H1 (cell line): ENCODE results near the gene TENT5A. TPM values are rescaled to one million over a fixed set of nuclear protein-coding genes. Genes with fewer than 3 reads are reported as not detected.

Experiments used
- CTCF ChIA-PET: fragments of 300-600 bp; sonication (Branson Sonifier 250); formaldehyde crosslinking; loops from one replicate; lab custom pipeline; 2021; ENCODE audit not compliant: partially characterized antibody; lab: Charles Lee
- POLR2A ChIA-PET: fragments of 300-600 bp; sonication (Branson Sonifier 250); formaldehyde crosslinking; loops from one replicate; lab custom pipeline; 2021; ENCODE audit warnings: inconsistent platforms; ENCODE audit not compliant: partially characterized antibody; lab: Charles Lee
- DNase-seq, 2 experiments: peaks; one replicate each; pipeline versions ENCODE4 v3.0.0 to v3.0.0-alpha.2; 2010 to 2022; ENCODE audit warnings: low spot score in 2 of 2, low read depth in 1 of 2, mixed read lengths in 1 of 2
- FAIRE-seq: peaks from 2 replicates; lab custom pipeline; 2011; peaks lifted over from hg19 to GRCh38; lab: Jason Lieb, UNC
- H2AFZ ChIP-seq: 2 replicates; pipeline ENCODE4 v1.8.1; 2012; ENCODE audit warnings: low read length, inconsistent platforms
- H2AK5ac ChIP-seq: 2 replicates; pipeline ENCODE4 v1.6.1; 2013; ENCODE audit warnings: low read depth, low read length
- H2BK120ac ChIP-seq: replicated peaks from 2 replicates; pipeline ENCODE3; 2013; ENCODE audit warnings: low read depth, low read length, inconsistent platforms
- H2BK12ac ChIP-seq: 2 replicates; pipeline ENCODE4 v1.6.1; 2013; ENCODE audit warnings: low read depth, low read length
- H2BK15ac ChIP-seq: 2 replicates; pipeline ENCODE4 v1.6.1; 2013; ENCODE audit warnings: low read length
- H2BK20ac ChIP-seq: 2 replicates; pipeline ENCODE4 v1.6.1; 2013; ENCODE audit warnings: low read length
- H2BK5ac ChIP-seq: 2 replicates; pipeline ENCODE4 v1.6.1; 2013; ENCODE audit warnings: low read depth, low read length
- H3K14ac ChIP-seq: 2 replicates; pipeline ENCODE4 v1.6.1; 2013; ENCODE audit warnings: inconsistent platforms; ENCODE audit not compliant: insufficient read length
- H3K18ac ChIP-seq: 2 replicates; pipeline ENCODE4 v1.6.1; 2013; ENCODE audit warnings: low read length; ENCODE audit errors: extremely low read depth
- H3K23ac ChIP-seq: 2 replicates; pipeline ENCODE4 v1.6.1; 2013; ENCODE audit warnings: inconsistent platforms; ENCODE audit not compliant: insufficient read length
- H3K23me2 ChIP-seq: 2 replicates; pipeline ENCODE4 v1.6.1; 2013; ENCODE audit warnings: low read depth, low read length
- H3K27ac ChIP-seq: 2 replicates; pipeline ENCODE4 v1.6.1; 2011; ENCODE audit warnings: low read depth, low read length, inconsistent platforms
- H3K27me3 ChIP-seq, 4 experiments: replicated peaks in 1 of 4; 1 replicate in 1 of 4; 2 replicates in 3 of 4; pipeline versions ENCODE4 v1.6.1 to v1.8.1; 2011 to 2013; ENCODE audit warnings: low read length in 3 of 4, mild to moderate bottlenecking in 3 of 4, inconsistent platforms in 2 of 4, mixed read lengths in 2 of 4, moderate library complexity in 1 of 4; ENCODE audit not compliant: control insufficient read depth in 3 of 4, insufficient read depth in 3 of 4; ENCODE audit errors: extremely low read depth in 1 of 4
- H3K36me3 ChIP-seq, 4 experiments: 2 replicates each; pipeline versions ENCODE4 v1.6.1 to v1.8.1; 2011 to 2013; ENCODE audit warnings: mild to moderate bottlenecking in 4 of 4, low read length in 3 of 4, moderate library complexity in 2 of 4, control low read depth in 1 of 4, inconsistent platforms in 1 of 4; ENCODE audit not compliant: insufficient read depth in 4 of 4, control insufficient read depth in 2 of 4
- H3K4ac ChIP-seq: replicated peaks from 2 replicates; pipeline ENCODE3; 2013; ENCODE audit warnings: low read length, low read depth, mixed read lengths, inconsistent platforms; ENCODE audit not compliant: insufficient read length
- H3K4me1 ChIP-seq, 4 experiments: replicated peaks in 1 of 4; 1 replicate in 1 of 4; 2 replicates in 3 of 4; pipeline versions ENCODE4 v1.6.1 to v1.8.1; 2011 to 2013; ENCODE audit warnings: low read length in 3 of 4, inconsistent platforms in 2 of 4, mixed read lengths in 1 of 4; ENCODE audit not compliant: insufficient read depth in 4 of 4, control insufficient read depth in 3 of 4
- H3K4me2 ChIP-seq, 2 experiments: 2 replicates each; pipeline versions ENCODE4 v1.6.1 to v1.8.1; 2011 to 2013; ENCODE audit warnings: low read depth in 2 of 2, low read length in 2 of 2, control low read depth in 1 of 2, inconsistent platforms in 1 of 2, mild to moderate bottlenecking in 1 of 2; ENCODE audit not compliant: insufficient read depth in 1 of 2
- H3K4me3 ChIP-seq, 4 experiments: fragments of 200-600, 300-600 bp in 1 of 4; sonication (generic), shearing (Covaris generic), sonication (Bioruptor Twin) in 1 of 4; 2 replicates each; pipeline versions ENCODE4 v1.5.1 to v1.8.1; 2011 to 2016; ENCODE audit warnings: low read length in 4 of 4, low read depth in 3 of 4, control low read depth in 2 of 4, inconsistent platforms in 2 of 4, mild to moderate bottlenecking in 2 of 4, mixed read lengths in 1 of 4, moderate library complexity in 1 of 4; ENCODE audit not compliant: insufficient read depth in 2 of 4; ENCODE audit errors: extremely low read depth in 1 of 4
- H3K56ac ChIP-seq: replicated peaks from 2 replicates; pipeline ENCODE3; 2013; ENCODE audit warnings: low read depth, mild to moderate bottlenecking, mixed read lengths, low read length, inconsistent platforms; ENCODE audit not compliant: insufficient read length
- H3K79me1 ChIP-seq: 2 replicates; pipeline ENCODE4 v1.6.1; 2013; ENCODE audit warnings: low read depth, low read length, control low read depth
- H3K79me2 ChIP-seq, 2 experiments: 2 replicates each; pipeline versions ENCODE4 v1.6.1 to v1.8.1; 2012 to 2013; ENCODE audit warnings: low read length in 2 of 2, mild to moderate bottlenecking in 2 of 2, inconsistent platforms in 1 of 2; ENCODE audit not compliant: insufficient read depth in 2 of 2, control insufficient read depth in 1 of 2
- H3K9ac ChIP-seq, 4 experiments: replicated peaks in 1 of 4; 1 replicate in 1 of 4; 2 replicates in 3 of 4; pipeline versions ENCODE4 v1.6.1 to v1.8.1; 2011 to 2013; ENCODE audit warnings: low read depth in 3 of 4, low read length in 3 of 4, control low read depth in 2 of 4, mild to moderate bottlenecking in 2 of 4, moderate library complexity in 2 of 4, inconsistent platforms in 1 of 4; ENCODE audit errors: extremely low read depth in 1 of 4
- H3K9me3 ChIP-seq, 2 experiments: 2 replicates each; pipeline versions ENCODE4 v1.6.1 to v1.8.1; 2012 to 2013; ENCODE audit warnings: mild to moderate bottlenecking in 2 of 2, moderate library complexity in 2 of 2, control low read depth in 1 of 2, inconsistent platforms in 1 of 2, low read depth in 1 of 2, low read length in 1 of 2, mixed read lengths in 1 of 2; ENCODE audit not compliant: insufficient read depth in 2 of 2
- H4K20me1 ChIP-seq, 2 experiments: replicated peaks in 1 of 2; 2 replicates each; pipeline versions ENCODE3 to v1.8.1; 2011 to 2013; ENCODE audit warnings: inconsistent platforms in 2 of 2, low read length in 2 of 2, mild to moderate bottlenecking in 1 of 2; ENCODE audit not compliant: insufficient read depth in 2 of 2, control insufficient read depth in 1 of 2
- H4K5ac ChIP-seq: 2 replicates; pipeline ENCODE4 v1.6.1; 2013; ENCODE audit warnings: low read length, low read depth, mixed read lengths, inconsistent platforms; ENCODE audit not compliant: insufficient read length
- H4K8ac ChIP-seq: 2 replicates; pipeline ENCODE4 v1.8.0; 2013; ENCODE audit warnings: mild to moderate bottlenecking, moderate library complexity, low read length, inconsistent platforms; ENCODE audit not compliant: insufficient read depth; ENCODE audit errors: extremely low read depth
- H4K91ac ChIP-seq: replicated peaks from 2 replicates; pipeline ENCODE3; 2013; ENCODE audit warnings: low read length, mixed read lengths, inconsistent platforms; ENCODE audit not compliant: insufficient read length
- JUN ChIP-seq: IDR thresholded peaks from 2 replicates; pipeline ENCODE4 v1.6.1; 2011; ENCODE audit warnings: low read depth, mild to moderate bottlenecking, improper control_type of control experiment, low read length
- SIN3A ChIP-seq, 2 experiments: IDR thresholded peaks in 1 of 2; conservative IDR thresholded peaks in 1 of 2; 2 replicates each; pipeline ENCODE4 v1.6.1; 2011 to 2012; ENCODE audit warnings: low read length in 2 of 2, improper control_type of control experiment in 1 of 2, low read depth in 1 of 2, mild to moderate bottlenecking in 1 of 2
- SIX5 ChIP-seq: IDR thresholded peaks from 2 replicates; pipeline ENCODE4 v1.6.1; 2011; ENCODE audit warnings: mild to moderate bottlenecking, low read depth, low read length
- SP1 ChIP-seq: IDR thresholded peaks from 2 replicates; pipeline ENCODE4 v1.6.1; 2011; ENCODE audit warnings: low read depth, low read length
- WGBS, 2 experiments: shearing (Covaris generic) in 1 of 2; methylation state at CpG; one replicate each; pipeline versions ENCODE4 v1.1.6 to v1.1.7; 2013 to 2015; ENCODE audit warnings: low lambda C conversion rate in 2 of 2, mixed read lengths in 2 of 2, inconsistent platforms in 1 of 2, low coverage in 1 of 2, missing lambda C conversion rate in 1 of 2; ENCODE audit not compliant: insufficient replicate concordance in 2 of 2, insufficient coverage in 1 of 2, insufficient read length in 1 of 2; ENCODE audit errors: extremely low coverage in 1 of 2, missing lambda C conversion rate in 1 of 2; 5-methylcytosine and 5-hydroxymethylcytosine counted together
- polyA plus RNA-seq, 7 experiments: library from polyadenylated mRNA; depleted of rRNA in 3 of 7; stranded (reverse) in 5 of 7; unstranded in 2 of 7; fragments of >200 nt in 5 of 7; fragments of 200-250 nt in 2 of 7; gene quantifications; 1 replicate in 5 of 7; 2 replicates in 1 of 7; 4 replicates in 1 of 7; pipeline versions ENCODE4 v1.2.1 to v1.2.3, GENCODE V29; 2011 to 2013; ENCODE audit warnings: missing spikeins in 2 of 7, mixed read lengths in 2 of 7
- total RNA-seq: library from RNA; stranded (reverse); fragmentation: NEBNext Ultra II Directional; extraction: Animal tissue kit (Norgen Biotek cat#: 25700); gene quantifications from 2 replicates; pipeline ENCODE4 v1.2.1, GENCODE V29; 2021
- TF ChIP-seq, protein P1 (sequence below), 3 experiments: IDR thresholded peaks; 1 replicate in 2 of 3; 2 replicates in 1 of 3; pipeline versions ENCODE4 v1.5.1 to v1.6.1; 2011; ENCODE audit warnings: low read length in 3 of 3, mild to moderate bottlenecking in 3 of 3, inconsistent platforms in 2 of 3, low read depth in 1 of 3, moderate library complexity in 1 of 3; ENCODE audit not compliant: insufficient read depth in 1 of 3; ENCODE audit errors: control extremely low read depth in 1 of 3

The TENT5A gene
- total and polyA plus RNA-seq, 2 of the 8 experiments (the other 6 are each of a cell fraction or from before 2014, with no cell fraction given): 0.91 to 2.9 TPM

DNA sequence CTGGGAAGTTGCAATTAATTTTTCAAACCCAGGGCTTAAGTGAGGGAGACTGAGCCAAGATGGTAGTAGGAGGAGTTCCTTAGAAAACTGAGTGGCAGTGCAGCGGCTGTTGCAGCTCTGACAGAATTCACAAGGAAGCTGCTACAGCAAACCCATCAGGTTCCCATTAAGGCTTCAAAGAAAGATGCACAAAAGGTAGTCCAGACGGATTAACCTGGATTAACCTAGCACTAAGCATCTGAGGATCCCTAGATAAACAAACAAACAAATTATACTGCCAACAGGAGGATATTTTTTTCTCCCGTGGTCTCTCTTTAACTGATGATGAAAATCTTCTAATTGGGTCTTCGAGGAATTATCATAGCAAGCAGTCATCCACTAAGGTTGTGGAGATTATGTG is 5.2 kb downstream of the TENT5A start:
- no peak overlapping the region for H3K4me2 ChIP-seq
- no peaks in the 10 kb centered on the region for H4K20me1 ChIP-seq
- no peak overlapping the region for H3K4ac ChIP-seq
- H2BK120ac ChIP-seq: no peak overlapping the region
- no peak overlapping the region for H2BK15ac ChIP-seq
- DNase-seq: no peak
- no peak overlapping the region for H2BK5ac ChIP-seq
- H3K27me3 ChIP-seq: peaks cover 0 to 13% (median 9%) of the 10 kb centered on the region in 4 experiments; a peak in 5 of 7 replicates
- H3K9ac ChIP-seq: no peak overlapping the region
- WGBS, 2 experiments: 91% methylated on average over 4 of the region's 4 CpGs; no CpG with 5 or more reads in 1 of the 2 experiments
- H2AFZ ChIP-seq: no peak overlapping the region
- no peaks in the 10 kb centered on the region for H3K79me1 ChIP-seq
- TF ChIP-seq SIN3A (conservative IDR thresholded peaks at IDR 0.05 in 1 of 2, IDR thresholded peaks at IDR 0.05 in 1 of 2; ENCODE audit: low read depth in 1 of 2, low read length in 2 of 2) (no peak), JUN (no peak), SP1 (no peak), SIX5 (no peak)
- TF ChIP-seq, protein P1, sequence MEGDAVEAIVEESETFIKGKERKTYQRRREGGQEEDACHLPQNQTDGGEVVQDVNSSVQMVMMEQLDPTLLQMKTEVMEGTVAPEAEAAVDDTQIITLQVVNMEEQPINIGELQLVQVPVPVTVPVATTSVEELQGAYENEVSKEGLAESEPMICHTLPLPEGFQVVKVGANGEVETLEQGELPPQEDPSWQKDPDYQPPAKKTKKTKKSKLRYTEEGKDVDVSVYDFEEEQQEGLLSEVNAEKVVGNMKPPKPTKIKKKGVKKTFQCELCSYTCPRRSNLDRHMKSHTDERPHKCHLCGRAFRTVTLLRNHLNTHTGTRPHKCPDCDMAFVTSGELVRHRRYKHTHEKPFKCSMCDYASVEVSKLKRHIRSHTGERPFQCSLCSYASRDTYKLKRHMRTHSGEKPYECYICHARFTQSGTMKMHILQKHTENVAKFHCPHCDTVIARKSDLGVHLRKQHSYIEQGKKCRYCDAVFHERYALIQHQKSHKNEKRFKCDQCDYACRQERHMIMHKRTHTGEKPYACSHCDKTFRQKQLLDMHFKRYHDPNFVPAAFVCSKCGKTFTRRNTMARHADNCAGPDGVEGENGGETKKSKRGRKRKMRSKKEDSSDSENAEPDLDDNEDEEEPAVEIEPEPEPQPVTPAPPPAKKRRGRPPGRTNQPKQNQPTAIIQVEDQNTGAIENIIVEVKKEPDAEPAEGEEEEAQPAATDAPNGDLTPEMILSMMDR (IDR thresholded peaks at IDR 0.05; ENCODE audit: control extremely low read depth in 1 of 3, insufficient read depth in 1 of 3, low read depth in 1 of 3, low read length in 3 of 3): no peak
- H3K4me1 ChIP-seq: peaks cover 0 to 3% (median 0%) of the 10 kb centered on the region in 4 experiments; a peak in 2 of 7 replicates
- H3K9me3 ChIP-seq: no peaks in the 10 kb centered on the region
- no peak overlapping the region for H3K18ac ChIP-seq
- no peak overlapping the region for H2AK5ac ChIP-seq
- H4K5ac ChIP-seq: no peak overlapping the region
- no peak overlapping the region for H3K14ac ChIP-seq
- no peak overlapping the region for H3K4me3 ChIP-seq
- H4K91ac ChIP-seq: no peak overlapping the region
- no peak overlapping the region for H3K23ac ChIP-seq
- no peak for FAIRE-seq
- no peak overlapping the region for H2BK20ac ChIP-seq
- POLR2A ChIA-PET: no interaction called here
- no peak overlapping the region for H3K56ac ChIP-seq
- peaks cover 8% of the 10 kb centered on the region; the same call in 1 of the 2 replicates for H3K23me2 ChIP-seq
- H2BK12ac ChIP-seq: no peak overlapping the region
- no peaks in the 10 kb centered on the region for H3K79me2 ChIP-seq
- H3K27ac ChIP-seq: no peak overlapping the region
- no peak overlapping the region for H4K8ac ChIP-seq
- CTCF ChIA-PET: interaction anchor here (3.1 kb wide), 1 partner anchor 14 kb away, joined by 14 read pairs; no protein-coding TSS in a partner anchor
- no peaks in the 10 kb centered on the region; a peak in 1 of 8 replicates for H3K36me3 ChIP-seq
